MCF 10A (cell line): Measurements from ENCODE around the gene LSMEM2. TPM values are rescaled to one million over a fixed set of nuclear protein-coding genes. Genes with fewer than 3 reads are reported as not detected.
"Not testable (repeated sequence)": the region's sequence is repeated elsewhere in the genome, so short reads cannot be mapped to it uniquely, and the experiment has no call there.

ENCODE experiments used
- BruUV-seq: library from RNA; stranded (reverse); fragments of 400-500 nt; replicated peaks from 2 replicates; lab custom pipeline; 2021; lab: Mats Ljungman, UMichigan
- CTCF ChIA-PET: fragments of 300-600 bp; sonication (Branson Sonifier 250); formaldehyde crosslinking; extraction: SDS; loops from one replicate; lab custom pipeline; 2021; ENCODE audit warnings: antibody characterized with exemption, inconsistent platforms; lab: Yijun Ruan, JAX
- POLR2A ChIA-PET: fragments of 300-600, 350-650 bp; sonication (Branson Sonifier 250); formaldehyde crosslinking; extraction: SDS; loops from one replicate; lab custom pipeline; 2020; ENCODE audit warnings: antibody characterized with exemption, inconsistent platforms; lab: Yijun Ruan, JAX
- DNase-seq: peaks from one replicate; pipeline ENCODE4 v3.0.0-alpha.2; 2018; ENCODE audit not compliant: unreplicated experiment
- H3K27ac Mint-ChIP-seq: one replicate; pipeline ENCODE4 v1.8.0; 2022; ENCODE audit warnings: mild to moderate bottlenecking, low read depth, mixed read lengths; ENCODE audit not compliant: unreplicated experiment
- H3K27me3 Mint-ChIP-seq: one replicate; pipeline ENCODE4 v1.8.0; 2022; ENCODE audit warnings: mixed read lengths; ENCODE audit not compliant: insufficient read depth, unreplicated experiment
- H3K36me3 Mint-ChIP-seq: one replicate; pipeline ENCODE4 v1.8.0; 2022; ENCODE audit warnings: mild to moderate bottlenecking, moderate library complexity, mixed read lengths; ENCODE audit not compliant: insufficient read depth, unreplicated experiment
- H3K4me1 Mint-ChIP-seq: one replicate; pipeline ENCODE4 v1.8.0; 2022; ENCODE audit warnings: mixed read lengths; ENCODE audit not compliant: insufficient read depth, unreplicated experiment
- H3K4me3 Mint-ChIP-seq: one replicate; pipeline ENCODE4 v1.8.0; 2022; ENCODE audit warnings: mild to moderate bottlenecking, moderate library complexity, mixed read lengths; ENCODE audit not compliant: unreplicated experiment
- H3K9me3 Mint-ChIP-seq: one replicate; pipeline ENCODE4 v1.8.0; 2022; ENCODE audit warnings: mixed read lengths; ENCODE audit not compliant: unreplicated experiment
- CTCF ChIP-seq: fragments of 200-600 bp; IDR thresholded peaks from one replicate; pipeline ENCODE4 v1.8.0; 2022; ENCODE audit warnings: antibody characterized with exemption, mild to moderate bottlenecking; ENCODE audit not compliant: unreplicated experiment
- intact Hi-C: fragments of 100-400 bp; cut with micrococcal nuclease; formaldehyde crosslinking; loops from 2 replicates; pipeline ENCODE4 v1.14.1; 2022
- total RNA-seq: library from RNA; stranded (reverse); gene quantifications from 2 replicates; pipeline ENCODE4 v1.2.3, GENCODE V29; 2022

LSMEM2 gene
- total RNA-seq, 1 experiment from 2014 or later = not detected

- H3K9me3 Mint-ChIP-seq = no peaks in the 10 kb centered on the region
- H3K27me3 Mint-ChIP-seq = no peaks in the 10 kb centered on the region
- no peak overlapping the region for H3K4me3 Mint-ChIP-seq
- peaks cover 52% of the 10 kb centered on the region for H3K4me1 Mint-ChIP-seq
- CTCF ChIA-PET = interaction anchor here (0.6 to 2.4 kb wide), 6 partner anchors 9 to 285 kb away, joined by 3 to 12 read pairs (median 3); no protein-coding TSS in a partner anchor
- no peak for DNase-seq
- intact Hi-C loops = no loop called here
- POLR2A ChIA-PET = no interaction called here
- peaks cover 14% of the 10 kb centered on the region for H3K36me3 Mint-ChIP-seq
- BruUV-seq = no TSS peak
- TF ChIP-seq CTCF = no peak
- peak overlapping the region; percentile 46 for H3K27ac Mint-ChIP-seq
These were observed 37.0 kb upstream of the LSMEM2 start for GRCh38 chr3:50241713-50242380.

GRCh38 chr3:50242381-50242770 lies 36.5 kb upstream of the LSMEM2 start:
- H3K36me3 Mint-ChIP-seq = peaks cover 14% of the 10 kb centered on the region
- no peak overlapping the region for H3K4me3 Mint-ChIP-seq
- no peak for TF ChIP-seq CTCF
- ChIA-PET POLR2A (no interaction called here), CTCF (interaction anchor here (0.7 kb wide), 1 partner anchor 72 kb away, joined by 3 read pairs; no protein-coding TSS in a partner anchor)
- peaks cover 52% of the 10 kb centered on the region for H3K4me1 Mint-ChIP-seq
- H3K9me3 Mint-ChIP-seq = no peaks in the 10 kb centered on the region
- intact Hi-C loops = no loop called here
- no peak for DNase-seq
- BruUV-seq = no TSS peak
- no peaks in the 10 kb centered on the region for H3K27me3 Mint-ChIP-seq
- no peak overlapping the region for H3K27ac Mint-ChIP-seq

- no peak for TF ChIP-seq CTCF
- H3K9me3 Mint-ChIP-seq = no peaks in the 10 kb centered on the region
- intact Hi-C loops = no loop called here
- DNase-seq = no peak
- H3K4me3 Mint-ChIP-seq = no peak overlapping the region
- H3K36me3 Mint-ChIP-seq = peaks cover 14% of the 10 kb centered on the region
- H3K27ac Mint-ChIP-seq = peak overlapping the region; percentile 91
- peaks cover 52% of the 10 kb centered on the region for H3K4me1 Mint-ChIP-seq
- H3K27me3 Mint-ChIP-seq = no peaks in the 10 kb centered on the region
- POLR2A ChIA-PET = interaction anchor here (2.2 kb wide), 1 partner anchor 49 kb away, joined by 5 read pairs; the partner anchor contains the start of gene IFRD2
- no TSS peak for BruUV-seq
- CTCF ChIA-PET = interaction anchor here (0.6 to 1.5 kb wide), 4 partner anchors 14 to 45 kb away, joined by 3 to 7 read pairs (median 5); no protein-coding TSS in a partner anchor
These were observed 35.9 kb upstream of the LSMEM2 start for GRCh38 chr3:50242851-50243542.

GRCh38 chr3:50243543-50243895 lies 35.4 kb upstream of the LSMEM2 start:
- intact Hi-C loops = no loop called here
- POLR2A ChIA-PET = interaction anchor here (0.9 to 2.2 kb wide), 3 partner anchors 17 to 49 kb away, joined by 3 to 5 read pairs (median 5); partner anchors contain the start of gene IFRD2
- TF ChIP-seq CTCF = no peak

GRCh38 chr3:50244813-50245212 lies 34.1 kb upstream of the LSMEM2 start:
- peaks cover 46% of the 10 kb centered on the region for H3K4me1 Mint-ChIP-seq
- intact Hi-C loops, H3K36me3 Mint-ChIP-seq, DNase-seq, H3K9me3 Mint-ChIP-seq, H3K27me3 Mint-ChIP-seq, H3K4me3 Mint-ChIP-seq, BruUV-seq: not testable (repeated sequence)
- CTCF ChIA-PET = interaction anchor here (0.5 to 1.1 kb wide), 5 partner anchors 30 to 122 kb away, joined by 3 to 5 read pairs (median 3); no protein-coding TSS in a partner anchor
- H3K27ac Mint-ChIP-seq = peak overlapping the region; percentile 91
- POLR2A ChIA-PET = interaction anchor here (1.2 to 2.2 kb wide), 2 partner anchors 9 to 48 kb away, joined by 5 to 7 read pairs; partner anchors contain the start of gene IFRD2

More at GRCh38 chr3:50243543-50243895, 35.4 kb upstream of the LSMEM2 start:
- peaks cover 14% of the 10 kb centered on the region for H3K36me3 Mint-ChIP-seq
- CTCF ChIA-PET = interaction anchor here (0.6 to 1.5 kb wide), 6 partner anchors 10 to 123 kb away, joined by 3 to 7 read pairs (median 4); no protein-coding TSS in a partner anchor
- BruUV-seq = no TSS peak
- no peak for DNase-seq
- peak overlapping the region; percentile 91 for H3K27ac Mint-ChIP-seq
- no peaks in the 10 kb centered on the region for H3K9me3 Mint-ChIP-seq
- peaks cover 54% of the 10 kb centered on the region for H3K4me1 Mint-ChIP-seq
- no peaks in the 10 kb centered on the region for H3K27me3 Mint-ChIP-seq
- no peak overlapping the region for H3K4me3 Mint-ChIP-seq
